ENCODE measurements around the gene ENO4. TPM values are rescaled to one million over a fixed set of nuclear protein-coding genes. Genes with fewer than 3 reads are reported as not detected.

ENO4 gene
- polyA plus RNA-seq, 3 donors, result not detected

DNA sequence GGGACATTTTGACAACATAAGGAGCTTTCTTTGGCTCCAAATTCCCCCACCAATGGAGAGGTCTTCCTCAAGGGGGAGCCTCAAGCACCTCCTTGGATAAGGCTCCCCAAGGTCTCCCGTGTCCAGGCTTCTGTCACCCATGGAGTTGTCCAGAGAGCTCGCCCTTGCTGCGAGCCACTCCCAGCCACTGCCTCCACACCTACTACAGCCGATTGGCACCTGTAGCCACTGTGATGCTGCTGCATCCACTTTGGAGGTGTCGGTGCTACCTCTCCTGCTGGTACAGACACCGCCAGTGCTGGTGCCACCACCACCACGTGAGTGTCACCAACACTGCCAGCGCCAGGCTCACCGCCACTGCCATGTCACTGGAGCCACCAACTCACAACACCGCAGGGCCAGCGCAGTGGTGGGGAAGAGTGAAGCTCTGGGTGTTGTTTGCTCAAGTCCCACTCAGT is 22.1 kb upstream of the ENO4 start:
- Mint-ChIP-seq H3K27me3 (ENCODE audit: low read depth in 3 of 3) (peaks cover 2 to 8% (median 4%) of the 10 kb centered on the region in 3 donors), H3K36me3 (no peaks in the 10 kb centered on the region), H3K4me3 (peak overlapping the region in 1 of 2 donors; percentile 16), H3K9me3 (peaks cover 0 to 6% (median 0%) of the 10 kb centered on the region in 7 donors), H3K4me1 (no peaks in the 10 kb centered on the region), H3K27ac (no peak overlapping the region)
- Histone ChIP-seq H3K4me2 (replicated peaks; ENCODE audit: extremely low read depth, low read length, poor library complexity, severe bottlenecking) (no peak overlapping the region), H4K20me1 (ENCODE audit: insufficient read depth, low read length) (no peaks in the 10 kb centered on the region), H3K4me3 (replicated peaks in 1 of 3; ENCODE audit: low read depth in 2 of 3, low read length in 3 of 3) (no peak overlapping the region), H3K27me3 (ENCODE audit: control insufficient read depth in 2 of 2, insufficient read depth in 2 of 2, low read length in 2 of 2) (no peaks in the 10 kb centered on the region), H2AFZ (ENCODE audit: insufficient read depth, low read depth, low read length, poor library complexity, severe bottlenecking) (no peak overlapping the region), H3K27ac (ENCODE audit: low read depth in 1 of 2, low read length in 2 of 2) (no peak overlapping the region), H3K4me1 (ENCODE audit: control insufficient read depth in 1 of 2, insufficient read depth in 2 of 2, low read length in 2 of 2) (no peaks in the 10 kb centered on the region), H3K9ac (ENCODE audit: insufficient read depth, low read length, poor library complexity, severe bottlenecking) (no peak overlapping the region), H3K36me3 (replicated peaks in 1 of 2; ENCODE audit: control insufficient read depth in 1 of 2, insufficient read depth in 2 of 2, low read length in 2 of 2) (no peaks in the 10 kb centered on the region), H3K79me2 (ENCODE audit: insufficient read depth, low read length) (no peaks in the 10 kb centered on the region), H3K9me3 (replicated peaks in 1 of 2; ENCODE audit: control insufficient read depth in 1 of 2, insufficient read depth in 1 of 2, low read length in 2 of 2) (no peaks in the 10 kb centered on the region)
- 96% methylated on average over 10 of the region's 11 CpGs for WGBS (ENCODE audit: insufficient coverage)
- intact Hi-C loops (cut with micrococcal nuclease), result no loop called here
- DNase-seq, result no peak
- TF ChIP-seq, protein P1, sequence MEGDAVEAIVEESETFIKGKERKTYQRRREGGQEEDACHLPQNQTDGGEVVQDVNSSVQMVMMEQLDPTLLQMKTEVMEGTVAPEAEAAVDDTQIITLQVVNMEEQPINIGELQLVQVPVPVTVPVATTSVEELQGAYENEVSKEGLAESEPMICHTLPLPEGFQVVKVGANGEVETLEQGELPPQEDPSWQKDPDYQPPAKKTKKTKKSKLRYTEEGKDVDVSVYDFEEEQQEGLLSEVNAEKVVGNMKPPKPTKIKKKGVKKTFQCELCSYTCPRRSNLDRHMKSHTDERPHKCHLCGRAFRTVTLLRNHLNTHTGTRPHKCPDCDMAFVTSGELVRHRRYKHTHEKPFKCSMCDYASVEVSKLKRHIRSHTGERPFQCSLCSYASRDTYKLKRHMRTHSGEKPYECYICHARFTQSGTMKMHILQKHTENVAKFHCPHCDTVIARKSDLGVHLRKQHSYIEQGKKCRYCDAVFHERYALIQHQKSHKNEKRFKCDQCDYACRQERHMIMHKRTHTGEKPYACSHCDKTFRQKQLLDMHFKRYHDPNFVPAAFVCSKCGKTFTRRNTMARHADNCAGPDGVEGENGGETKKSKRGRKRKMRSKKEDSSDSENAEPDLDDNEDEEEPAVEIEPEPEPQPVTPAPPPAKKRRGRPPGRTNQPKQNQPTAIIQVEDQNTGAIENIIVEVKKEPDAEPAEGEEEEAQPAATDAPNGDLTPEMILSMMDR (IDR thresholded peaks at IDR 0.05), result no peak

DNA sequence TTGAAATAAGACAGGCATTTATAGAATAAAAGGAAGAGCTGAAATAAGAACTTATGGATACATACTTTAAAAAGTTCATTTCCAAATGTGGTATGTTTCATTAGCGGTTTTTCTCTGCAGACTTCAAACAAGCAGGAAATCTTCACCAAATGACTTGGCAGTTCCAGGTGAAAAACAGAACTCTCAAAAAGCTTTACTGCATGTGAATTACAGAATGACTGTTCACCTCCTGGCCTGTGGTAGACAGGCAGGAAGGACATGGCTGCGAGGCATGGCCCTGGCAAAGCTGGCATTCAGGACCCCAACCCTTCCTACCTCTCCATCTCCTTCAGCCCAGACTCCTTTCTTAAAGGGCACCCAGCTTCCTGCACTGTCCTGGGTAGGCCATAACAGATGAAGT is 21.2 kb upstream of the ENO4 start:
- H3K27ac ChIP-seq (ENCODE audit: low read depth in 1 of 2, low read length in 2 of 2), result no peak overlapping the region
- H3K27ac Mint-ChIP-seq, result no peak overlapping the region
- WGBS (ENCODE audit: insufficient coverage), result no CpG with 5 or more reads among the region's 2 CpGs
- H3K27me3 ChIP-seq (ENCODE audit: control insufficient read depth in 2 of 2, insufficient read depth in 2 of 2, low read length in 2 of 2), result no peaks in the 10 kb centered on the region
- H3K4me1 ChIP-seq (ENCODE audit: control insufficient read depth in 1 of 2, insufficient read depth in 2 of 2, low read length in 2 of 2), result no peaks in the 10 kb centered on the region
- no peaks in the 10 kb centered on the region for H3K79me2 ChIP-seq (ENCODE audit: insufficient read depth, low read length)
- no peaks in the 10 kb centered on the region for H4K20me1 ChIP-seq (ENCODE audit: insufficient read depth, low read length)
- intact Hi-C loops (cut with micrococcal nuclease), result no loop called here
- H3K27me3 Mint-ChIP-seq (ENCODE audit: low read depth in 3 of 3), result peaks cover 3 to 8% (median 4%) of the 10 kb centered on the region in 3 donors
- H3K4me2 ChIP-seq (replicated peaks; ENCODE audit: extremely low read depth, low read length, poor library complexity, severe bottlenecking), result no peak overlapping the region
- TF ChIP-seq, protein P1 (IDR thresholded peaks at IDR 0.05), result no peak
- H3K36me3 Mint-ChIP-seq, result no peaks in the 10 kb centered on the region
- no peak overlapping the region for H3K4me3 Mint-ChIP-seq
- H3K9me3 ChIP-seq (replicated peaks in 1 of 2; ENCODE audit: control insufficient read depth in 1 of 2, insufficient read depth in 1 of 2, low read length in 2 of 2), result no peaks in the 10 kb centered on the region
- H3K9ac ChIP-seq (ENCODE audit: insufficient read depth, low read length, poor library complexity, severe bottlenecking), result no peak overlapping the region
- H3K36me3 ChIP-seq (replicated peaks in 1 of 2; ENCODE audit: control insufficient read depth in 1 of 2, insufficient read depth in 2 of 2, low read length in 2 of 2), result no peaks in the 10 kb centered on the region
- no peak overlapping the region for H2AFZ ChIP-seq (ENCODE audit: insufficient read depth, low read depth, low read length, poor library complexity, severe bottlenecking)
- no peak overlapping the region for H3K4me3 ChIP-seq (replicated peaks in 1 of 3; ENCODE audit: low read depth in 2 of 3, low read length in 3 of 3)
- H3K9me3 Mint-ChIP-seq, result peaks cover 0 to 3% (median 0%) of the 10 kb centered on the region in 7 donors
- no peak for DNase-seq
- H3K4me1 Mint-ChIP-seq, result no peaks in the 10 kb centered on the region
